B cell (primary cell): Measurements from ENCODE around the gene NTN5. TPM values are rescaled to one million over a fixed set of nuclear protein-coding genes. Genes with fewer than 3 reads are reported as not detected.

Experiments used
- ATAC-seq: fragments of 200-7000 bp; cut with Tn5 transposase; one replicate; pipeline ENCODE4 v1.10.0; 2021; ENCODE audit warnings: low read depth, mild to moderate bottlenecking, moderate number of reproducible peaks, moderate library complexity
- CTCF ChIA-PET: fragments of 350-600 bp; sonication (Branson Sonifier 250); formaldehyde crosslinking; loops from one replicate; lab custom pipeline; 2021; ENCODE audit warnings: antibody characterized with exemption, inconsistent platforms; lab: Charles Lee
- POLR2A ChIA-PET: fragments of 350-600 bp; sonication (Branson Sonifier 250); formaldehyde crosslinking; loops from one replicate; lab custom pipeline; 2021; ENCODE audit warnings: antibody characterized with exemption; lab: Charles Lee
- DNase-seq: peaks from one replicate; pipeline ENCODE4 v3.0.0; 2013
- H2AFZ ChIP-seq: 2 replicates; pipeline ENCODE4 v1.6.1; 2012; ENCODE audit warnings: mild to moderate bottlenecking, low read depth, low read length; ENCODE audit not compliant: insufficient read depth, poor library complexity, severe bottlenecking
- H3K27ac ChIP-seq, 2 donors: 1 replicate in 1 of 2; 2 replicates in 1 of 2; pipeline ENCODE4 v1.5.1; 2012 to 2013; ENCODE audit warnings: low read length in 2 of 2, mild to moderate bottlenecking in 2 of 2, moderate library complexity in 1 of 2
- H3K27me3 ChIP-seq, 4 experiments: fragments of 200-600 bp in 1 of 4; sonication (generic) in 1 of 4; replicated peaks in 1 of 4; 1 replicate in 2 of 4; 2 replicates in 2 of 4; pipeline versions ENCODE4 v1.6.1 to v1.7.0; 2013 to 2016; ENCODE audit warnings: low read length in 3 of 4, mild to moderate bottlenecking in 2 of 4, mixed read lengths in 1 of 4, moderate library complexity in 1 of 4; ENCODE audit not compliant: insufficient read depth in 4 of 4, control insufficient read depth in 3 of 4; ENCODE audit errors: control extremely low read depth in 1 of 4
- H3K36me3 ChIP-seq, 2 experiments: replicated peaks in 1 of 2; 1 replicate in 1 of 2; 2 replicates in 1 of 2; pipeline versions ENCODE4 v1.6.1 to v1.7.1; 2013; ENCODE audit warnings: low read length in 1 of 2; ENCODE audit not compliant: insufficient read depth in 2 of 2, control insufficient read depth in 1 of 2; ENCODE audit errors: control extremely low read depth in 1 of 2, extremely low read depth in 1 of 2
- H3K4me1 ChIP-seq, 2 donors: fragments of 200-600 bp in 1 of 2; sonication (generic) in 1 of 2; 1 replicate in 1 of 2; 2 replicates in 1 of 2; pipeline versions ENCODE4 v1.5.1 to v1.6.1; 2013 to 2017; ENCODE audit warnings: low read length in 2 of 2; ENCODE audit not compliant: control insufficient read depth in 2 of 2, insufficient read depth in 2 of 2
- H3K4me2 ChIP-seq: replicated peaks from 2 replicates; pipeline ENCODE3; 2012; ENCODE audit warnings: mild to moderate bottlenecking, low read depth, low read length; ENCODE audit not compliant: poor library complexity, severe bottlenecking
- H3K4me3 ChIP-seq, 5 experiments: fragments of 200-600 bp in 1 of 5; sonication (generic) in 1 of 5; 1 replicate in 3 of 5; 2 replicates in 2 of 5; pipeline versions ENCODE4 v1.5.1 to v1.7.0; 2011 to 2016; ENCODE audit warnings: low read length in 4 of 5, mild to moderate bottlenecking in 4 of 5, low read depth in 2 of 5, control low read depth in 1 of 5, moderate library complexity in 1 of 5; ENCODE audit not compliant: insufficient read depth in 1 of 5; ENCODE audit errors: control extremely low read depth in 1 of 5, extremely low read depth in 1 of 5
- H3K79me2 ChIP-seq: fragments of 200-600 bp; sonication (generic); one replicate; pipeline ENCODE4 v1.6.0; 2016; ENCODE audit warnings: low read length; ENCODE audit not compliant: control insufficient read depth, insufficient read depth
- H3K9ac ChIP-seq: fragments of 200-600 bp; sonication (generic); 2 replicates; pipeline ENCODE4 v1.6.1; 2017; ENCODE audit warnings: mild to moderate bottlenecking, low read length, moderate library complexity
- H3K9me3 ChIP-seq, 3 donors: one replicate each; pipeline versions ENCODE4 v1.6.1 to v1.7.1; 2013; ENCODE audit warnings: low read length in 2 of 3; ENCODE audit not compliant: control insufficient read depth in 2 of 3, insufficient read depth in 1 of 3; ENCODE audit errors: control extremely low read depth in 1 of 3
- H4K20me1 ChIP-seq: 2 replicates; pipeline ENCODE4 v1.6.0; 2012; ENCODE audit warnings: mild to moderate bottlenecking, low read length; ENCODE audit not compliant: insufficient read depth, control insufficient read depth, poor library complexity, severe bottlenecking
- H3K27ac Mint-ChIP-seq: one replicate; pipeline ENCODE4 v1.8.0; 2021; ENCODE audit warnings: mixed read lengths
- H3K27me3 Mint-ChIP-seq: one replicate; pipeline ENCODE4 v1.8.0; 2021; ENCODE audit warnings: mixed read lengths
- H3K4me1 Mint-ChIP-seq: one replicate; pipeline ENCODE4 v1.8.0; 2021; ENCODE audit warnings: mixed read lengths
- H3K4me3 Mint-ChIP-seq: one replicate; pipeline ENCODE4 v1.8.0; 2021; ENCODE audit warnings: mixed read lengths
- H3K9me3 Mint-ChIP-seq: one replicate; pipeline ENCODE4 v1.8.0; 2022; ENCODE audit warnings: mixed read lengths; ENCODE audit not compliant: insufficient read depth
- EZH2 ChIP-seq: IDR thresholded peaks from 2 replicates; pipeline ENCODE4 v1.6.1; 2012; ENCODE audit warnings: borderline replicate concordance, low read depth, mild to moderate bottlenecking, moderate library complexity, low read length; ENCODE audit not compliant: insufficient read depth, poor library complexity, severe bottlenecking
- WGBS: methylation state at CpG from one replicate; pipeline ENCODE4 v1.1.5; 2013; ENCODE audit warnings: missing lambda C conversion rate; ENCODE audit not compliant: insufficient coverage; 5-methylcytosine and 5-hydroxymethylcytosine counted together
- intact Hi-C: fragments of 100-400 bp; cut with micrococcal nuclease; formaldehyde crosslinking; loops from one replicate; pipeline ENCODE4 v1.10.0; 2022
- polyA plus RNA-seq: library from polyadenylated mRNA; depleted of rRNA; stranded (reverse); fragments of >200 nt; gene quantifications from 2 replicates; pipeline ENCODE4 v1.2.3, GENCODE V29; 2012
- total RNA-seq, 2 donors: library from RNA; stranded (reverse); fragments of 120-200 nt in 1 of 2; gene quantifications; 1 replicate in 1 of 2; 2 replicates in 1 of 2; pipeline versions ENCODE4 v1.2.3 to v1.2.4, GENCODE V29; 2013 to 2022
- TF ChIP-seq, protein P1 (sequence below): fragments of 200-600 bp; IDR thresholded peaks from one replicate; pipeline ENCODE4 v1.8.0; 2022; ENCODE audit warnings: antibody characterized with exemption, mild to moderate bottlenecking

Gene NTN5
- total and polyA plus RNA-seq, 2 donors (not counting 1 experiment from before 2014, with no cell fraction given) = 1.2 to 1.8 TPM

DNA sequence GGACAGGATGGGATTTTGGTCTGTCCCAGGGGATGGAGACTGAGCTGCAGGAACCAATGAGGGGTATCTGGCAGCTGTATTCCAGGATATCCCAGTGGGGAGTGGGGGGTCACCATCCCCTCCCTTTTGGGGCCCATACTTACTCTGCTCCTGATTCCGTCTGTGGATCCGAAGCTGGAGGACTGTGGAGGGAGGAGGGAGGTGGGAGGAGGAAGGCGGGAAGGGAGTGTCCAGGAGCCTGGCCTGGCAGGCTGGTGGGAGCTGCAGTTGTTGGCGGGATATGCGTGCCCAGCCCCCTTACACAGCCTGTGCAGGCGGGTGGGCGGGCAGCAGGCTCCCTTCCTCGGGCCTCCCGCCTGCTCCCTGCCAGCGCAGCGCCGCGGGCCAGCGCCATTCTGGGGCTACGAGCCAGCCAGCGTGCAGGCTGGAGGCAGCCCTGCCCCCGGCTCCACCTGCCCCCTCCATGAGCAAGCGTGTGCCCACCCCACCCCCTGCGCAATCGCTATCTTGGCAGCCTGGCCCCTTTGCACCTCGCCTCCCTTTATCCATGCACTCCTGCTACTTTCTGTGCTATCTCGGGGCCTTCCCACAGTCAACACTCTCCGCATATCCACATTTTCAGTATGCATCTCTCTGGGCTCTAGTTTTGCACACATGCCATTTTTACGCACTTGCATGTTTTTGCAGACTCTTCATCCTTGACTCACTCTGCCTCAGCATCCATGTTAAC lies 43.9 kb upstream of the NTN5 start:
- no peak for ATAC-seq
- H2AFZ ChIP-seq = no peak overlapping the region
- no peak overlapping the region for H3K4me3 ChIP-seq
- peaks cover 0 to 14% (median 0%) of the 10 kb centered on the region in 3 donors for H3K9me3 ChIP-seq
- no peak for DNase-seq
- H4K20me1 ChIP-seq = no peaks in the 10 kb centered on the region
- ChIA-PET CTCF (interaction anchor here (1.6 kb wide), 1 partner anchor 9 kb away, joined by 3 read pairs; no protein-coding TSS in a partner anchor), POLR2A (no interaction called here)
- H3K79me2 ChIP-seq = peaks cover 5% of the 10 kb centered on the region
- H3K27me3 Mint-ChIP-seq = no peaks in the 10 kb centered on the region
- H3K4me3 Mint-ChIP-seq = no peak overlapping the region
- H3K4me1 ChIP-seq = peaks cover 18 to 35% of the 10 kb centered on the region in 2 donors
- no peaks in the 10 kb centered on the region for H3K27me3 ChIP-seq
- 77% methylated on average over 20 of the region's 24 CpGs for WGBS
- H3K9ac ChIP-seq = no peak overlapping the region
- intact Hi-C loops = no loop called here
- no peak overlapping the region for H3K27ac ChIP-seq
- no peak overlapping the region for H3K4me2 ChIP-seq
- H3K27ac Mint-ChIP-seq = peak overlapping the region; percentile 17
- no peaks in the 10 kb centered on the region for H3K36me3 ChIP-seq
- no peak for TF ChIP-seq EZH2
- TF ChIP-seq, protein P1, sequence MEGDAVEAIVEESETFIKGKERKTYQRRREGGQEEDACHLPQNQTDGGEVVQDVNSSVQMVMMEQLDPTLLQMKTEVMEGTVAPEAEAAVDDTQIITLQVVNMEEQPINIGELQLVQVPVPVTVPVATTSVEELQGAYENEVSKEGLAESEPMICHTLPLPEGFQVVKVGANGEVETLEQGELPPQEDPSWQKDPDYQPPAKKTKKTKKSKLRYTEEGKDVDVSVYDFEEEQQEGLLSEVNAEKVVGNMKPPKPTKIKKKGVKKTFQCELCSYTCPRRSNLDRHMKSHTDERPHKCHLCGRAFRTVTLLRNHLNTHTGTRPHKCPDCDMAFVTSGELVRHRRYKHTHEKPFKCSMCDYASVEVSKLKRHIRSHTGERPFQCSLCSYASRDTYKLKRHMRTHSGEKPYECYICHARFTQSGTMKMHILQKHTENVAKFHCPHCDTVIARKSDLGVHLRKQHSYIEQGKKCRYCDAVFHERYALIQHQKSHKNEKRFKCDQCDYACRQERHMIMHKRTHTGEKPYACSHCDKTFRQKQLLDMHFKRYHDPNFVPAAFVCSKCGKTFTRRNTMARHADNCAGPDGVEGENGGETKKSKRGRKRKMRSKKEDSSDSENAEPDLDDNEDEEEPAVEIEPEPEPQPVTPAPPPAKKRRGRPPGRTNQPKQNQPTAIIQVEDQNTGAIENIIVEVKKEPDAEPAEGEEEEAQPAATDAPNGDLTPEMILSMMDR = no peak
- no peaks in the 10 kb centered on the region for H3K9me3 Mint-ChIP-seq
- peaks cover 29% of the 10 kb centered on the region for H3K4me1 Mint-ChIP-seq

DNA sequence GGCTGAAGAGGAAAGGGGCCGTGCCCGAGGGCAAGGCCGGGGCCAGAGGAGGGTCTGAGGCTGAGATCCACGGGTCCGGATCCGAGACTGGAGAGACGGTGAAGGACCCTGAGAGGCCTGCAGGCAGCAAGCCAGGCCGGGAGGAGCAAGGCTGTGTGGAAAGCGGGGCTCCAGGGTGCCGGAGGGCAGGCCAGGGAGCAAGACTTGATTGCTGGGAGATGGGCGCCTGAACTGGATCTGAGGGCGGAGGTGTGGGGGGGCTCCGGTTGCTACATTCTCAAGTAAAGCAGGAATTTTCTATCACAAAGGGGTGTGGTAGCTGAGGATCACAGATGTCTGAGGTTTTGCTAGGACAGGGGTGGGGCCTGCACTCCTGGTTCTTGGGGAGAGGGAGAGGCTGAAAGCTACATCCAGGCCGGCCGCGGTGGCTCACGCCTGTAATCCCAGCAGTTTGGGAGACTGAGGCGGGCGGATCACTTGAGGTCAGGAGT lies 42.9 kb upstream of the NTN5 start:
- Histone ChIP-seq H4K20me1 (no peaks in the 10 kb centered on the region), H3K9ac (no peak overlapping the region), H3K27me3 (no peaks in the 10 kb centered on the region), H2AFZ (no peak overlapping the region), H3K79me2 (peaks cover 5% of the 10 kb centered on the region), H3K27ac (no peak overlapping the region), H3K36me3 (no peaks in the 10 kb centered on the region), H3K4me3 (no peak overlapping the region), H3K4me1 (peaks cover 14 to 28% of the 10 kb centered on the region in 2 donors), H3K4me2 (no peak overlapping the region), H3K9me3 (peaks cover 0 to 6% (median 0%) of the 10 kb centered on the region in 3 donors)
- H3K4me3 Mint-ChIP-seq = peak overlapping the region; percentile 89
- peak overlapping the region; percentile 23 for H3K27ac Mint-ChIP-seq
- H3K9me3 Mint-ChIP-seq = no peaks in the 10 kb centered on the region
- ATAC-seq (no peak), DNase-seq (no peak)
- ChIA-PET CTCF (interaction anchor here (1.5 to 1.6 kb wide), 2 partner anchors 10 to 18 kb away, joined by 3 read pairs; no protein-coding TSS in a partner anchor), POLR2A (no interaction called here)
- H3K27me3 Mint-ChIP-seq = no peaks in the 10 kb centered on the region
- TF ChIP-seq, protein P1 = no peak
- TF ChIP-seq EZH2 = no peak
- intact Hi-C loops = no loop called here
- WGBS = 90% methylated on average over 12 of the region's 19 CpGs
- peaks cover 25% of the 10 kb centered on the region for H3K4me1 Mint-ChIP-seq
